ENCODE measurements around the gene SINHCAF. TPM values are rescaled to one million over a fixed set of nuclear protein-coding genes. Genes with fewer than 3 reads are reported as not detected.

The SINHCAF gene
- total and polyA plus RNA-seq, 9 of the 15 experiments (the other 6 are each of a cell fraction or from before 2014, with no cell fraction given): 73.2 to 185 (median 110) TPM

GRCh38 chr12:31362115-31362758 lies 36.3 kb upstream of the SINHCAF start (continued):
- no peak for TF ChIP-seq HINFP (tag; conservative IDR thresholded peaks at IDR 0.05; ENCODE audit: low read depth)
- no peak for TF ChIP-seq SMAD2 (IDR thresholded peaks at IDR 0.05; ENCODE audit: low read depth, low read length)
- TF ChIP-seq BCOR (IDR thresholded peaks at IDR 0.05): no peak
- TF ChIP-seq HIVEP1 (CRISPR knock-in tag; IDR thresholded peaks at IDR 0.05): no peak
- no peak for TF ChIP-seq CTBP1 (IDR thresholded peaks at IDR 0.05; ENCODE audit: borderline replicate concordance)
- no peak for TF ChIP-seq L3MBTL2 (IDR thresholded peaks at IDR 0.05)

- intact Hi-C loops (cut with micrococcal nuclease): no loop called here
- in situ Hi-C loops (cut with MboI): no loop called here
- ATAC-seq: no peak
- peak overlapping the region; percentile 64; the same call in 1 of the 2 replicates for H3K4me2 ChIP-seq (ENCODE audit: insufficient read depth, low read length)
- WGBS (ENCODE audit: insufficient coverage, low coverage, missing lambda C conversion rate): 74% methylated on average over 12 of the region's 14 CpGs
- H2AFZ ChIP-seq (ENCODE audit: low read depth, low read length): peak overlapping the region; percentile 98
- no peaks in the 10 kb centered on the region for H3K9me3 ChIP-seq (replicated peaks; ENCODE audit: control insufficient read depth, insufficient read depth, low read depth, low read length)
- no peaks in the 10 kb centered on the region for H3K27me3 ChIP-seq (ENCODE audit: control insufficient read depth in 2 of 2, insufficient read depth in 2 of 2, low read length in 2 of 2)
- peaks cover 11 to 12% of the 10 kb centered on the region in 2 experiments; a peak in 3 of 5 replicates for H3K4me1 ChIP-seq (replicated peaks in 1 of 2; ENCODE audit: control insufficient read depth in 2 of 2, insufficient read depth in 2 of 2, low read length in 2 of 2)
- no peak overlapping the region for H3K4me3 ChIP-seq
- no peak for FAIRE-seq
- H4K20me1 ChIP-seq (replicated peaks; ENCODE audit: control insufficient read depth, insufficient read depth, low read length): no peaks in the 10 kb centered on the region
- H3K9ac ChIP-seq (ENCODE audit: insufficient read depth in 1 of 2, low read depth in 2 of 2, low read length in 2 of 2): peak overlapping the region in 1 of 2 experiments; percentile 51; a peak in 1 of 4 replicates
- H3K27ac ChIP-seq (ENCODE audit: extremely low read depth, low read depth, low read length): no peak overlapping the region
- H3K79me2 ChIP-seq (ENCODE audit: control insufficient read depth, insufficient read depth, low read length): no peaks in the 10 kb centered on the region
- no peaks in the 10 kb centered on the region for H3K36me3 ChIP-seq (ENCODE audit: control insufficient read depth, insufficient read depth, low read length)
- BruUV-seq (replicated peaks): no TSS peak
- no peak for DNase-seq (ENCODE audit: extremely low read depth in 1 of 4, low spot score in 3 of 4)
- ChIA-PET CTCF (ENCODE audit: low intra/inter-chr PET ratio) (no interaction called here), POLR2A (interaction anchor here (0.6 to 2.0 kb wide), 3 partner anchors 9 to 1040 kb away, joined by 3 to 7 read pairs (median 3); no protein-coding TSS in a partner anchor)
- no peaks in the 10 kb centered on the region for H3K9me1 ChIP-seq (ENCODE audit: control insufficient read depth, insufficient read depth, low read length)
- TF ChIP-seq NR2C2 (CRISPR knock-in tag; IDR thresholded peaks at IDR 0.05) (no peak), NR2C2 (tag; IDR thresholded peaks at IDR 0.05) (no peak), RAD51 (IDR thresholded peaks at IDR 0.05; ENCODE audit: borderline replicate concordance, low read depth) (no peak), ZNF239 (CRISPR knock-in tag; IDR thresholded peaks at IDR 0.05) (no peak), ZNF175 (CRISPR knock-in tag; IDR thresholded peaks at IDR 0.05; ENCODE audit: low read depth) (no peak), REST (IDR thresholded peaks at IDR 0.05; ENCODE audit: borderline replicate concordance) (no peak), REST (CRISPR knock-in tag; IDR thresholded peaks at IDR 0.05; ENCODE audit: low read depth) (no peak)
Observed at GRCh38 chr12:31361730-31362114, 35.8 kb upstream of the SINHCAF start.

All from K562 (cell line).